WI38 (cell line): ENCODE results near the gene TNF.

Experiments
- H3K4me3 ChIP-seq: 2 replicates; pipeline ENCODE4 v1.5.1; 2011; ENCODE audit warnings: low read depth, mild to moderate bottlenecking, control low read depth, low read length
- TF ChIP-seq, protein P1 (sequence below): IDR thresholded peaks from 2 replicates; pipeline ENCODE4 v1.5.1; 2012; ENCODE audit warnings: low read depth, mild to moderate bottlenecking, control low read depth, low read length

The TNF gene

DNA sequence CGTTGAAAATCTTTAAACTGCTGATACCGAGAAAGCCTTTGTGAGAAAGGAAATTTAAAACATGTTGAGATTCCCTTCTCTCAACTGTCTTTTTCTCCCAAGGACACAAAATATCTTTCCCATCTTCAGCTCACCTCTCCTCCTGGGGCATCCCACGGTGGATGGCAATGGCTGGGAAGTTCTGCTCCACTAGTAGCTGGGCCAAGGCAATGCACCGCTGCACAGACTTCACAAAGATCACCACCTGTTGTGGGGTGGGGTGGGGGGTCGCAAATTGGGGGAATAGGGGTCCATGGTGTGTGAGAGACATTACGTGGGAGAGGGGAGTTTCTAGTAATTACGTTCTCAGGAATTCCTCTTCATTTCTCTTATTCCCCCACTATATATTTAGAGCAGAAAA, 44.2 kb upstream of the TNF start:
- H3K4me3 ChIP-seq: no peak overlapping the region
- TF ChIP-seq, protein P1, sequence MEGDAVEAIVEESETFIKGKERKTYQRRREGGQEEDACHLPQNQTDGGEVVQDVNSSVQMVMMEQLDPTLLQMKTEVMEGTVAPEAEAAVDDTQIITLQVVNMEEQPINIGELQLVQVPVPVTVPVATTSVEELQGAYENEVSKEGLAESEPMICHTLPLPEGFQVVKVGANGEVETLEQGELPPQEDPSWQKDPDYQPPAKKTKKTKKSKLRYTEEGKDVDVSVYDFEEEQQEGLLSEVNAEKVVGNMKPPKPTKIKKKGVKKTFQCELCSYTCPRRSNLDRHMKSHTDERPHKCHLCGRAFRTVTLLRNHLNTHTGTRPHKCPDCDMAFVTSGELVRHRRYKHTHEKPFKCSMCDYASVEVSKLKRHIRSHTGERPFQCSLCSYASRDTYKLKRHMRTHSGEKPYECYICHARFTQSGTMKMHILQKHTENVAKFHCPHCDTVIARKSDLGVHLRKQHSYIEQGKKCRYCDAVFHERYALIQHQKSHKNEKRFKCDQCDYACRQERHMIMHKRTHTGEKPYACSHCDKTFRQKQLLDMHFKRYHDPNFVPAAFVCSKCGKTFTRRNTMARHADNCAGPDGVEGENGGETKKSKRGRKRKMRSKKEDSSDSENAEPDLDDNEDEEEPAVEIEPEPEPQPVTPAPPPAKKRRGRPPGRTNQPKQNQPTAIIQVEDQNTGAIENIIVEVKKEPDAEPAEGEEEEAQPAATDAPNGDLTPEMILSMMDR: no peak

DNA sequence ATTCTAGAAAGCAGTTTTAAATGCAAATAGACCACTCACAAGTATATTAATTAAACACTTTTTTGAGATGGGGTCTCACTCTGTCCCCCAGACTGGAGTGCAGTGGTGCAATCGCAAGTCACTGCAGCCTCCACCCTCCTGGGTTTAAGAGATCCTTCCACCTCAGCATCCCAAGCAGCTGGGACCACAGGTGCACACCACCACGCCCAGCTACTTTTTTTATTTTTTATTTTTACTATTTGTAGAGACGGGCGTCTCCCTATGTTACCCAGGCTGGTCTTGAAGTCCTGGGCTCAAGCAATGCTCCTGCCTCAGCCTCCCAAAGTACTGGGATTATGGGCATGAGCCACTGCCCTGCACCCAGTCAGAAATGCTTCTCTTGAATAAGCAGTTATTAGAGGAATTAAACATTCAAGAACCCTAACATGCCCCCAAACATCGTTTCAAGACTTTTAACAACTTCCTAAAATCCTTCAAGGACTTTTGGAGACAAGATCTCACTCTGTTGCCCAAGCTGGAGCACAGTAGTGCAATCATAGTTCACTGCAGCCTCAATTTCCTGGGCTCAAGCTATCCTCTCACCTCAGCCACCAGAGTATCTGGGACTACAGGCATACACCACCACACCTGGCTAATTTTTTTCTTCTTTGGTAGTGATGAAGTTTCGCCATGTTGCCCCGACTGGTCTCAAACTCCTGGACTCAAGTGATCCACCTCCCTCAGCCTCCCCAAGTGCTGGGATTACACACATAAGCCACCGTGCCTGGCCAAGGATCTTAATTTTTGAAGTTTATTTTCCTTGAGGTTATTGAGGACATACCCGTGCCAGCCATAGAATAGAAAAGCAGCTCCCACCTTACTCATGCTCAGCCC, 43.4 kb upstream of the TNF start:
- H3K4me3 ChIP-seq: no peak overlapping the region
- TF ChIP-seq, protein P1: no peak

DNA sequence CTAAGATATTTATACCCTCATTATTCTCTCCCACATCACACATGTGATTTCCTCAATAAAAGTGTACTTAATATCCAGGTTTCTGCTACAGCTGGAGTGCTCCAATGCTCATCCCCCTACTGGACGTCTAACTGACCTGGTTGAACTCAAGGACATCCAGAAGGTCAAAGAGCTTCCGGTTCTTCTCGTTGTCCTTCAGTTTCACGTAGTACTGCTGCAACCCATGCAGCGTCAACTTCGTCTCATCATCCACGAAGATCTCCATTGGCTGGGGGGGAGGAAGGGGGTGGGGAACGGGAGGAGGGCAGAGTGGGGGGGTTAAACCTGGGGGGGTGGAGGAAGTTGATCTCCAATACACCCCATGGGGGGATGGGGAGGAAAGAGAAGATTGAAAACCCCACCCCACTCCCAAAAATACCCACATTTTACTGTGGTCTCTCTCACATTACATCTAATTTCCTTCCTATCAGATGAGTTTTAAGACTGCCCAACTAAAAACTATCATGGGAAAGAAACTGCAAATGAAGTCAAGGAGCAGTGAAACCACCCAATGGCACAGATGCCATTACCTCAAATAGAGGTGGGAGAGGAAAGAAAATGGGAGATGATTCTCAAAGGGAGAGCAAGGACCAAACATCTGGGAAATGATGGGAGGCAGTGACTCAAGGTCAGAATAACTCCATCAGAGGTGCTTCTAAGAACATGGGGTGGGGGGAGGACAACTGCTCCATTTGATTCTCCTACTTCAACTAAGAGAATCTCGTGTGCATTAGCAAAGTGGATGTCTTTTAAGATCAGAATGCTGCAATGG, 42.5 kb upstream of the TNF start:
- TF ChIP-seq, protein P1: no peak

DNA sequence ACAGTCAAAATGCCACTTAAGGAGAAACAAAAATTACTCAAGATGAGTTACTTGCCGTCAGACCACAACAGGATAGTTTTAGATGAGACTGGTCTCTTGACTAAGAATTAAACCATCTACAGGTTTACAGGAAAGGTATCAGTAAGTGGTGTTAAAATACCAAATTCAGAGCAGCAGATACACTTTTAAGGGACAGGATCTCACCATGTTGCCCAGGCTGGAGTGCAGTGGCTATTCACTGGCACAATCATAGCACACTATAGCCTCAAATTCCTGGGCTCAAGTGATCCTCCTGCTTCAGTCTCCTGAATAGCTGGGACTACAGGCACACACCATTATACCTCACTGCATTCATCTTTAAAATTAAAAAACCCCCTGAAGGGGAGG, 41.9 kb upstream of the TNF start:
- no peak overlapping the region for H3K4me3 ChIP-seq
- TF ChIP-seq, protein P1: no peak

More for the DNA sequence above, 42.5 kb upstream of the TNF start:
- H3K4me3 ChIP-seq: no peak overlapping the region

DNA sequence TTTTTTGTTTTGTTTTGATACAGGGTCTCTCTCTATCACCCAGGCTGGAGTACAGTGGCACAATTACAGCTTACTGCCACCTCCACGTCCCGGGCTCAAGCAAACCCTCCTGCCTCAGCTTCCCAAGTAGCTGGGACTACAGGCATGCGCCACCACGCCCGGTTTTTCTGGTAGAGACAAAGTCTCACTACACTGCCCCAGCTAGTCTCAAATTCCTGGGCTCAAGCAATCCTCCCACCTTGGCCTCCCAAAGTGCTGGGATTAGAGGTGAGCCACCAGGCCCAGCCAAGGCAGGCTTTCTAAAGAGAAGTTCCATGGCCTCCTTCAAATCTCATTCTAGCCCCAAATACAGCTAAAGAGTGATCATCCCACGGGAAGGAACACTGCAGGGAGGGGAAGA, 41.4 kb upstream of the TNF start:
- TF ChIP-seq, protein P1: no peak
- H3K4me3 ChIP-seq: no peak overlapping the region

DNA sequence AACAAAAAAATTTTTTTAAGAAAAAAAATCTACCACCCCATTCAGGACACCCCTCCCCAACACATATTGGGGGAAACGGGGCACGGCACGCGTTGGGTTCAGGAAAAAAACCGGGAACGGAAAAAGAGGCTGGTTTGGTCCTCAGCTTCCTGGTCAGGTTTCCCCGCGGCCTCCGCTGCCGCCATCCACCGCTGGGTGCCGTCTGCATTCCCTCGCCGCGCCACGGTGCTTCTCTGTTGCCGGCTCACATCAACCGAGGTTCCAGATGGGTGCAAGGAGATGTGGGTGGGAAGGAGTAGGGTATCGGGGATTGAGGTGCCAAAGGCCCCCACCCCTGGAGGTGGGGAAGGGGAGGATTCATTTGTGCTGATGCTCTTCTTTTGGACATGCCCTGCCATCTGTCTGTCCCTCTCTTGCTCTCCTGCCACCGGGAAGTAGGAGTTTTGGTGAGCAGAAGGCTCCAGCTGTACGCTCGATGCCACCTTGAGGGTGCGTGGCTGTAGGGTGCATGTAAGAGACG, 40.8 kb upstream of the TNF start:
- TF ChIP-seq, protein P1: no peak
- no peak overlapping the region for H3K4me3 ChIP-seq
